SK-N-SH treated with all-trans-retinoic acid at 6 μM for 48 hours (cell line): ENCODE results near the gene TMEM37.

Source experiments
- ARNTL ChIP-seq: fragments of 450-650 bp; formaldehyde crosslinking; IDR thresholded peaks from 2 replicates; pipeline ENCODE4 v1.5.0; 2020; ENCODE audit warnings: low read depth, mild to moderate bottlenecking, moderate library complexity, borderline replicate concordance
- CSDC2 ChIP-seq: fragments of 250-450 bp; sonication (Bioruptor Pico); IDR thresholded peaks from 2 replicates; pipeline ENCODE4 v1.5.0; 2020; ENCODE audit warnings: mild to moderate bottlenecking, moderate library complexity
- ESRRG ChIP-seq: fragments of 250-450 bp; sonication (Bioruptor Pico); IDR thresholded peaks from 2 replicates; pipeline ENCODE4 v1.6.1; 2021; ENCODE audit warnings: mild to moderate bottlenecking
- PATZ1 ChIP-seq: fragments of 250-450 bp; sonication (Bioruptor Pico); IDR thresholded peaks from 2 replicates; pipeline ENCODE4 v1.8.0; 2020; ENCODE audit warnings: mild to moderate bottlenecking, moderate library complexity, borderline replicate concordance
- RARB ChIP-seq: fragments of 250-450 bp; sonication (Bioruptor Pico); IDR thresholded peaks from 2 replicates; pipeline ENCODE4 v1.8.0; 2021; ENCODE audit warnings: mild to moderate bottlenecking, moderate library complexity
- SNAI2 ChIP-seq: fragments of 250-450 bp; sonication (Bioruptor Pico); IDR thresholded peaks from 2 replicates; pipeline ENCODE4 v1.5.0; 2020; ENCODE audit warnings: mild to moderate bottlenecking, moderate library complexity
- TOX ChIP-seq: fragments of 250-450 bp; sonication (Bioruptor Pico); IDR thresholded peaks from 2 replicates; pipeline ENCODE4 v1.8.0; 2021; ENCODE audit warnings: mild to moderate bottlenecking, moderate library complexity, borderline replicate concordance
- ZFP3 ChIP-seq: fragments of 250-450 bp; sonication (Bioruptor Pico); IDR thresholded peaks from 2 replicates; pipeline ENCODE4 v1.5.0; 2020; ENCODE audit warnings: mild to moderate bottlenecking, moderate library complexity
- ZFP30 ChIP-seq: fragments of 450-650 bp; formaldehyde crosslinking; IDR thresholded peaks from 2 replicates; pipeline ENCODE4 v1.5.0; 2022; ENCODE audit warnings: mild to moderate bottlenecking, moderate library complexity
- ZNF8 ChIP-seq: fragments of 450-650 bp; formaldehyde crosslinking; IDR thresholded peaks from 2 replicates; pipeline ENCODE4 v1.5.0; 2020; ENCODE audit warnings: mild to moderate bottlenecking, moderate library complexity
- TF ChIP-seq, protein P1 (sequence below): fragments of 250-450 bp; sonication (Bioruptor Pico); IDR thresholded peaks from 2 replicates; pipeline ENCODE4 v1.5.1; 2020; ENCODE audit warnings: low read depth, mild to moderate bottlenecking, moderate library complexity

GRCh38 chr2:119441376-119442225, 9.9 kb downstream of the TMEM37 start:
- TF ChIP-seq TOX: no peak
- no peak for TF ChIP-seq RARB (CRISPR knock-in tag)
- no peak for TF ChIP-seq ARNTL (CRISPR knock-in tag)
- TF ChIP-seq PATZ1: no peak
- no peak for TF ChIP-seq ZFP3 (CRISPR knock-in tag)
- TF ChIP-seq, protein P1, sequence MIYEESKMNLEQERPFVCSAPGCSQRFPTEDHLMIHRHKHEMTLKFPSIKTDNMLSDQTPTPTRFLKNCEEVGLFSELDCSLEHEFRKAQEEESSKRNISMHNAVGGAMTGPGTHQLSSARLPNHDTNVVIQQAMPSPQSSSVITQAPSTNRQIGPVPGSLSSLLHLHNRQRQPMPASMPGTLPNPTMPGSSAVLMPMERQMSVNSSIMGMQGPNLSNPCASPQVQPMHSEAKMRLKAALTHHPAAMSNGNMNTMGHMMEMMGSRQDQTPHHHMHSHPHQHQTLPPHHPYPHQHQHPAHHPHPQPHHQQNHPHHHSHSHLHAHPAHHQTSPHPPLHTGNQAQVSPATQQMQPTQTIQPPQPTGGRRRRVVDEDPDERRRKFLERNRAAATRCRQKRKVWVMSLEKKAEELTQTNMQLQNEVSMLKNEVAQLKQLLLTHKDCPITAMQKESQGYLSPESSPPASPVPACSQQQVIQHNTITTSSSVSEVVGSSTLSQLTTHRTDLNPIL (CRISPR knock-in tag): no peak
- TF ChIP-seq ZNF8: no peak
- no peak for TF ChIP-seq CSDC2
- TF ChIP-seq ESRRG (CRISPR knock-in tag): no peak
- no peak for TF ChIP-seq ZFP30 (CRISPR knock-in tag)
- no peak for TF ChIP-seq SNAI2 (CRISPR knock-in tag)
